ENCODE results near the gene CD27. TPM values are rescaled to one million over a fixed set of nuclear protein-coding genes. Genes with fewer than 3 reads are reported as not detected.
"Not testable (repeated sequence)": the region's sequence is repeated elsewhere in the genome, so short reads cannot be mapped to it uniquely, and the experiment has no call there.

Gene CD27
- total RNA-seq, 1 donor from 2014 or later, result 0.16 TPM

DNA sequence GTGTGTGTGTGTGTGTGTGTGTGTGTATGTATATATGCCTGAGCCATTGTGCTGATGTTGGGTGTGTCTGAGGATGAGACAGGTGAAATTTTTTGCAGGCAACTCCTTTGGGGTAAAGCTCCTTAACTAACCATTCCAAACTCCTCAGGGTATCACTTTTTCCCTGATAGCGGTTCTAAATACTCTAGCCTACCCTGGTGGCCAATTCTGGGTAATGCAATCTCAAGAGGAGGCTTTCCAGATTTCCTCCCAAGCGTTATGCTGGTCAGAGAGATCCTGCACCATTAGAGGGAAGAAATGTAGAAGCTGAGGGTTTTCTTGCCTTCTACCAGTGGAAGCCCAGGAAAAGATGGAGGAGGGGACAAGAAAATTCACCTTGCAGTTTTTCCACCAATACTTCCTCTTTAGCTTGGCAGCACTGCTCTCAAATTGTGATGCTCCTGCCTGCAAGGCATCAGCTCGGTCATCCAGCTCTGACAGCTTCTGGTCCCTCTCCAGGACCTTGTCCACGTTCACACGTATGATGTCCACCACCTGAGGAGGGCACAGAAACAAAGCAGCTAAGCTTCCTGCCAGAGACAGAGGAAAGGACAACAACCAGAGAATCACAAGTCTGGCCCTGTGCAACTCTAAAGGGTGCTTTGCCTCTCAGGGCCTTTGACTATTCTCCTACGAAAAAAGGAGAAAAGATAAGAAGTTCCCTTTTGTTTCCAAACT is 20.9 kb downstream of the CD27 start:
- TF ChIP-seq, protein P1, sequence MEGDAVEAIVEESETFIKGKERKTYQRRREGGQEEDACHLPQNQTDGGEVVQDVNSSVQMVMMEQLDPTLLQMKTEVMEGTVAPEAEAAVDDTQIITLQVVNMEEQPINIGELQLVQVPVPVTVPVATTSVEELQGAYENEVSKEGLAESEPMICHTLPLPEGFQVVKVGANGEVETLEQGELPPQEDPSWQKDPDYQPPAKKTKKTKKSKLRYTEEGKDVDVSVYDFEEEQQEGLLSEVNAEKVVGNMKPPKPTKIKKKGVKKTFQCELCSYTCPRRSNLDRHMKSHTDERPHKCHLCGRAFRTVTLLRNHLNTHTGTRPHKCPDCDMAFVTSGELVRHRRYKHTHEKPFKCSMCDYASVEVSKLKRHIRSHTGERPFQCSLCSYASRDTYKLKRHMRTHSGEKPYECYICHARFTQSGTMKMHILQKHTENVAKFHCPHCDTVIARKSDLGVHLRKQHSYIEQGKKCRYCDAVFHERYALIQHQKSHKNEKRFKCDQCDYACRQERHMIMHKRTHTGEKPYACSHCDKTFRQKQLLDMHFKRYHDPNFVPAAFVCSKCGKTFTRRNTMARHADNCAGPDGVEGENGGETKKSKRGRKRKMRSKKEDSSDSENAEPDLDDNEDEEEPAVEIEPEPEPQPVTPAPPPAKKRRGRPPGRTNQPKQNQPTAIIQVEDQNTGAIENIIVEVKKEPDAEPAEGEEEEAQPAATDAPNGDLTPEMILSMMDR (IDR thresholded peaks at IDR 0.05; ENCODE audit: borderline replicate concordance), result peak; percentile 84
- H3K9me3 ChIP-seq (replicated peaks), result no peaks in the 10 kb centered on the region
- no peaks in the 10 kb centered on the region for H3K27me3 ChIP-seq (ENCODE audit: low read depth)
- peaks cover 55% of the 10 kb centered on the region for H3K36me3 ChIP-seq
- no peak for DNase-seq
- H3K4me3 ChIP-seq, result no peak overlapping the region
- H3K4me1 ChIP-seq, result peaks cover 46% of the 10 kb centered on the region
- intact Hi-C loops (cut with micrococcal nuclease), result no loop called here
- H3K27ac ChIP-seq (replicated peaks), result peak overlapping the region; percentile 7

DNA sequence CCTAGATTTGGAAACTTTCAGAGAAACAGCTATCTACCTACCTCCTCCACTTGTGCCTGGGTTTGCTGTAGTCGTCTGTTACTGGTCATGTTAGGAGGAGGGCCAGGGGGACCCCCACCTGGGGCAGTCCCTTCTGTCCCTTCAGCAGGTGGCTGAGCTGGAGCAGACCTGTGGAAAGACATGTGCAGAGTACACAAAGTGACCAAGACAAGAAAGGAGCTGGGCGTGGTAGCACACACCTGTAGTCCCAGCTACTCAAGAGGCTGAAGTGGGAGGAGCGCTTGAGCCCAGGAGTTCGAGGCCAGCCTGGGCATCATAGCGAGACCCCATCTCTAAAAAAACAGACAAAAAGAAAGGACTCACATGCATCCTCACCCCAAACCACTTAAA is 21.4 kb downstream of the CD27 start:
- DNase-seq, result no peak
- Histone ChIP-seq H3K4me1 (peaks cover 43% of the 10 kb centered on the region), H3K4me3 (no peak overlapping the region), H3K27ac (replicated peaks) (peak overlapping the region; percentile 7), H3K27me3 (ENCODE audit: low read depth) (no peaks in the 10 kb centered on the region), H3K9me3 (replicated peaks) (no peaks in the 10 kb centered on the region), H3K36me3 (peaks cover 50% of the 10 kb centered on the region)
- TF ChIP-seq, protein P1 (IDR thresholded peaks at IDR 0.05; ENCODE audit: borderline replicate concordance), result no peak
- intact Hi-C loops (cut with micrococcal nuclease), result no loop called here

DNA sequence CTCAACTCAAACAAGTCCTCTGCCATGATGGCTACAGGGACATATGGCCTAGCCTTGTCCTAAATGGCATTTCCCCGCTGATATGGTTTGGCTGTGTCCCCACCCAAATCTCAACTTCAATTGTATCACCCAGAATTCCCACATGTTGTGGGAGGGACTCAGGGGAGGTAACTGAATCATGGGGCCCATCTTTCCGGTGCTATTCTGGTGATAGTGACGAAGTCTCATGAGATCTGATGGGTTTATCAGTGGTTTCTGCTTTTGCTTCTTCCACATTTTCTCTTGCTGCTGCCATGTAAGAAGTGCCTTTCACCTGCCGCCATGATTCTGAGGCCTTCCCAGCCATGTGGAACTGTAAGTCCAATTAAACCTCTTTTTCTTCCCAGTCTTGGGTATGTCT is 22.0 kb downstream of the CD27 start:
- H3K4me3 ChIP-seq; DNase-seq; intact Hi-C loops (cut with micrococcal nuclease); H3K9me3 ChIP-seq (replicated peaks); H3K27me3 ChIP-seq (ENCODE audit: low read depth); H3K27ac ChIP-seq (replicated peaks): not testable (repeated sequence)
- H3K4me1 ChIP-seq, result peaks cover 41% of the 10 kb centered on the region
- peaks cover 45% of the 10 kb centered on the region for H3K36me3 ChIP-seq

DNA sequence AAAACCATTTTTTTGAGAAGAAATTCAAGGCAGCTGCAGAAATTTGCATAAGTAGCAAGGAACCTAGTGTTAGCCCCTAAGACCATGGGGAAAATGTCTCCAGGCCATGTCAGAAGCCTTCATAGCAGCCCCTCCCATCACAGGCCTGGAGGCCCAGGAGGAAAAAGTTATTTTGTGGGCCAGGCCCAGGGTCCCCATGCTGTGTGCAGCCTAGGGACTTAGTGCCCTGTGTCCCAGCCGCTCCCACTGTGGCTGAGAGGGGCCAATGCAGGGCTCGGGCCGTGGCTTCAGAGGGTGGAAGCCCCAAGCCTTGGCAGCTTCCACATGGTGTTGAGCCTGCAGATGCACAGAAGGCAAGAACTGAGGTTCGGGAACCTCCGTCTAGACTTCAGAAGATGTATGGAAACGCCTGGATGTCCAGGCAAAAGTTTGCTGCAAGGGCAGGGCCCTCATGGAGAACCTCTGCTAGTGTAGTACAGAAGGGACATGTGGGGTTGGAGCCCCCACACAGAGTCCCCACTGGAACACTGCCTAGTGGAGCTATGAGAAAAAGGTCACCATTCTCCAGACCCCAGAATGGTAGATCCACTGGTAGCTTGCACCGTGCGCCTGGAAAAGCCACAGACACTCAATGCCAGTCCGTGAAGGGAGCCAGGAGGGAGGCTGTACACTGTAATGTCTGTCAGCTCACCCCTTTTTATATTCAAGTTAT is 23.0 kb downstream of the CD27 start:
- H3K27me3 ChIP-seq (ENCODE audit: low read depth); DNase-seq; intact Hi-C loops (cut with micrococcal nuclease); H3K9me3 ChIP-seq (replicated peaks); H3K27ac ChIP-seq (replicated peaks); H3K4me3 ChIP-seq: not testable (repeated sequence)
- Histone ChIP-seq H3K4me1 (peaks cover 35% of the 10 kb centered on the region), H3K36me3 (peaks cover 35% of the 10 kb centered on the region)

DNA sequence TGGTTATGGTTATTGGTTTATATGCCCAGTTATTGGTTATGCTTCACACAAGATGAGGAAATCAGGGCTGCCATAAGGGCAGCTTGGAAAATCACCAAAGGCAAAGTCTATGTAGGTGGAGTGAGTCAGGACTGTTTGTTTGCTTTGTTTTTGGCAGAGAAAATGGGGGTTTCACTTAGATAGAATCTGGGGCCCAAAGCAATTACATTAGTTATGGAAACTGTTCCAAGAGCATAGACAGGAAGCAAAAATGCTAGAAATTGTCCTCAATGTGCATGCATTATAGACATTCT is 23.5 kb downstream of the CD27 start:
- no peak for DNase-seq
- Histone ChIP-seq H3K27me3 (ENCODE audit: low read depth) (no peaks in the 10 kb centered on the region), H3K27ac (replicated peaks) (no peak overlapping the region), H3K4me1 (peaks cover 35% of the 10 kb centered on the region), H3K4me3 (no peak overlapping the region), H3K36me3 (peaks cover 30% of the 10 kb centered on the region), H3K9me3 (replicated peaks) (no peaks in the 10 kb centered on the region)
- intact Hi-C loops (cut with micrococcal nuclease), result no loop called here
- TF ChIP-seq, protein P1 (IDR thresholded peaks at IDR 0.05; ENCODE audit: borderline replicate concordance), result no peak

DNA sequence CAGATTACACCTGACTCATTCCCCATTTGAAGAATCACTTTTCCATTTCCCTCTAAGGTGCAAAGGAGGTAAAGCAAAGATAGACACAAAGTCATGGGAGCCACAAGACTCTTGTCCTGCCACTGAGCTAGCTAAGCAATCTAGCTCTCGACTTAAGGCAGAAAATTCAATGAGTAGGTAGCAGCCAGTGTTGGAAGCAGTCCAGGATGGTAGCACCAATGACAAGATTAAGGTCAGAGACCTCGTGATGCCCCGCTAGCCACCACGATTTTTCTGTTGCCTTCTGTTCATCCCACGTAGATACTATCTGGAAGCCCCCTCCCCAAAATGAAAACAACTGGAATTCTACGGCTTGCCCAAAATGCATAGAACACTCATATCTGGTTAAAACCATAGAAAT is 24.3 kb downstream of the CD27 start:
- Histone ChIP-seq H3K27ac (replicated peaks) (peak overlapping the region; percentile 92), H3K27me3 (ENCODE audit: low read depth) (no peaks in the 10 kb centered on the region), H3K4me3 (peak overlapping the region; percentile 81), H3K9me3 (replicated peaks) (no peaks in the 10 kb centered on the region), H3K36me3 (peaks cover 23% of the 10 kb centered on the region), H3K4me1 (peaks cover 35% of the 10 kb centered on the region)
- DNase-seq, result no peak
- intact Hi-C loops (cut with micrococcal nuclease), result no loop called here
- TF ChIP-seq, protein P1 (IDR thresholded peaks at IDR 0.05; ENCODE audit: borderline replicate concordance), result no peak

Measured in left ventricle myocardium inferior (tissue), 1 donor.